ENCODE measurements around the gene IFT81.
"Not testable (repeated sequence)": the region's sequence is repeated elsewhere in the genome, so short reads cannot be mapped to it uniquely, and the experiment has no call there.

IFT81 gene

GRCh38 chr12:110224379-110225304 lies 100.5 kb downstream of the IFT81 start:
- no peak overlapping the region for H3K9ac ChIP-seq (ENCODE audit: low read length)

GRCh38 chr12:110227138-110227537 lies 103.0 kb downstream of the IFT81 start:
- TF ChIP-seq CTCF (IDR thresholded peaks at IDR 0.05; ENCODE audit: low read depth, low read length), result no peak
- no peak for TF ChIP-seq EZH2phosphoT487 (IDR thresholded peaks at IDR 0.05; ENCODE audit: low read depth)
- no peak overlapping the region for H3K4me2 ChIP-seq (ENCODE audit: low read length)
- H3K79me2 ChIP-seq (ENCODE audit: low read length), result no peaks in the 10 kb centered on the region

More at GRCh38 chr12:110224379-110225304, 100.5 kb downstream of the IFT81 start:
- no peak overlapping the region for H3K4me3 ChIP-seq (ENCODE audit: low read length)
- no peaks in the 10 kb centered on the region for H3K79me2 ChIP-seq (ENCODE audit: low read length)
- H3K4me1 ChIP-seq (ENCODE audit: low read length), result no peaks in the 10 kb centered on the region
- H3K36me3 ChIP-seq (replicated peaks; ENCODE audit: low read depth, low read length), result no peaks in the 10 kb centered on the region
- no peak overlapping the region for H2AFZ ChIP-seq (ENCODE audit: low read depth, low read length)
- H3K4me2 ChIP-seq (ENCODE audit: low read length), result no peak overlapping the region
- TF ChIP-seq CTCF (IDR thresholded peaks at IDR 0.05; ENCODE audit: low read depth, low read length) (no peak; the same call in 1 of the 2 replicates), EZH2phosphoT487 (IDR thresholded peaks at IDR 0.05; ENCODE audit: low read depth) (no peak)
- no peaks in the 10 kb centered on the region for H3K9me3 ChIP-seq (ENCODE audit: insufficient read depth, low read length)
- H3K27ac ChIP-seq (ENCODE audit: low read length), result no peak overlapping the region
- no peaks in the 10 kb centered on the region for H4K20me1 ChIP-seq (ENCODE audit: insufficient read depth, low read length)
- no peaks in the 10 kb centered on the region for H3K27me3 ChIP-seq (ENCODE audit: low read depth, low read length)

GRCh38 chr12:110228348-110228747 lies 104.2 kb downstream of the IFT81 start:
- not testable (repeated sequence) for H3K27me3 ChIP-seq (ENCODE audit: low read depth, low read length); H3K4me3 ChIP-seq (ENCODE audit: low read length); H3K27ac ChIP-seq (ENCODE audit: low read length); H2AFZ ChIP-seq (ENCODE audit: low read depth, low read length); H3K9me3 ChIP-seq (ENCODE audit: insufficient read depth, low read length); H3K36me3 ChIP-seq (replicated peaks; ENCODE audit: low read depth, low read length); H3K4me2 ChIP-seq (ENCODE audit: low read length); H3K79me2 ChIP-seq (ENCODE audit: low read length); H3K9ac ChIP-seq (ENCODE audit: low read length); H3K4me1 ChIP-seq (ENCODE audit: low read length); H4K20me1 ChIP-seq (ENCODE audit: insufficient read depth, low read length)

More at GRCh38 chr12:110227138-110227537, 103.0 kb downstream of the IFT81 start:
- no peak overlapping the region for H3K9ac ChIP-seq (ENCODE audit: low read length)
- no peaks in the 10 kb centered on the region for H3K36me3 ChIP-seq (replicated peaks; ENCODE audit: low read depth, low read length)
- H3K4me1 ChIP-seq (ENCODE audit: low read length), result no peaks in the 10 kb centered on the region
- H2AFZ ChIP-seq (ENCODE audit: low read depth, low read length), result no peak overlapping the region
- no peak overlapping the region for H3K4me3 ChIP-seq (ENCODE audit: low read length)
- no peaks in the 10 kb centered on the region for H4K20me1 ChIP-seq (ENCODE audit: insufficient read depth, low read length)
- no peak overlapping the region for H3K27ac ChIP-seq (ENCODE audit: low read length)
- H3K9me3 ChIP-seq (ENCODE audit: insufficient read depth, low read length), result no peaks in the 10 kb centered on the region
- no peaks in the 10 kb centered on the region for H3K27me3 ChIP-seq (ENCODE audit: low read depth, low read length)

- H3K4me1 ChIP-seq (ENCODE audit: low read length), result no peaks in the 10 kb centered on the region
- H2AFZ ChIP-seq (ENCODE audit: low read depth, low read length), result no peak overlapping the region
Measured at GRCh38 chr12:110228756-110229155, 104.6 kb downstream of the IFT81 start.

More at GRCh38 chr12:110228756-110229155, 104.6 kb downstream of the IFT81 start:
- Histone ChIP-seq H3K27me3 (ENCODE audit: low read depth, low read length) (no peaks in the 10 kb centered on the region), H3K4me3 (ENCODE audit: low read length) (no peak overlapping the region), H3K27ac (ENCODE audit: low read length) (no peak overlapping the region), H3K9ac (ENCODE audit: low read length) (no peak overlapping the region), H3K9me3 (ENCODE audit: insufficient read depth, low read length) (no peaks in the 10 kb centered on the region), H3K36me3 (replicated peaks; ENCODE audit: low read depth, low read length) (no peaks in the 10 kb centered on the region), H3K79me2 (ENCODE audit: low read length) (no peaks in the 10 kb centered on the region), H4K20me1 (ENCODE audit: insufficient read depth, low read length) (no peaks in the 10 kb centered on the region), H3K4me2 (ENCODE audit: low read length) (no peak overlapping the region)
- TF ChIP-seq EZH2phosphoT487 (IDR thresholded peaks at IDR 0.05; ENCODE audit: low read depth), result no peak
- TF ChIP-seq CTCF (IDR thresholded peaks at IDR 0.05; ENCODE audit: low read depth, low read length), result no peak
